CD14-positive monocyte (primary cell): ENCODE data around the gene IL13. TPM values are rescaled to one million over a fixed set of nuclear protein-coding genes. Genes with fewer than 3 reads are reported as not detected.
A peak's percentile ranks its signal among the peaks of the same experiment; 100 is the strongest.

Experiments used
- DNase-seq, 3 donors: peaks; one replicate each; pipeline ENCODE4 v3.0.0-alpha.2; 2011 to 2022
- H2AFZ ChIP-seq: 2 replicates; pipeline ENCODE4 v1.6.0; 2012; ENCODE audit warnings: mild to moderate bottlenecking, low read depth, low read length, inconsistent platforms; ENCODE audit not compliant: insufficient read depth, poor library complexity, severe bottlenecking
- H3K27ac ChIP-seq, 2 donors: 1 replicate in 1 of 2; 2 replicates in 1 of 2; pipeline ENCODE4 v1.5.1; 2012 to 2013; ENCODE audit warnings: low read length in 2 of 2, control low read depth in 1 of 2, inconsistent platforms in 1 of 2, low read depth in 1 of 2, mild to moderate bottlenecking in 1 of 2
- H3K27me3 ChIP-seq, 2 donors: one replicate each; pipeline versions ENCODE4 v1.6.0 to v1.6.1; 2011 to 2013; ENCODE audit warnings: low read length in 2 of 2; ENCODE audit not compliant: control insufficient read depth in 2 of 2, insufficient read depth in 2 of 2
- H3K36me3 ChIP-seq, 2 donors: replicated peaks in 1 of 2; 1 replicate in 1 of 2; 2 replicates in 1 of 2; pipeline versions ENCODE4 v1.5.1 to v1.6.1; 2012 to 2013; ENCODE audit warnings: low read length in 2 of 2, control low read depth in 1 of 2, inconsistent platforms in 1 of 2, mild to moderate bottlenecking in 1 of 2; ENCODE audit not compliant: insufficient read depth in 2 of 2, control insufficient read depth in 1 of 2
- H3K4me1 ChIP-seq, 2 donors: 1 replicate in 1 of 2; 2 replicates in 1 of 2; pipeline versions ENCODE4 v1.5.1 to v1.6.1; 2012 to 2013; ENCODE audit warnings: low read length in 2 of 2, control low read depth in 1 of 2, inconsistent platforms in 1 of 2, mild to moderate bottlenecking in 1 of 2, moderate library complexity in 1 of 2; ENCODE audit not compliant: insufficient read depth in 2 of 2, control insufficient read depth in 1 of 2
- H3K4me2 ChIP-seq: replicated peaks from 2 replicates; pipeline ENCODE3; 2012; ENCODE audit warnings: low read length, moderate library complexity, mild to moderate bottlenecking; ENCODE audit not compliant: poor library complexity, severe bottlenecking; ENCODE audit errors: extremely low read depth
- H3K4me3 ChIP-seq, 3 experiments: fragments of 200-600 bp in 1 of 3; sonication (generic) in 1 of 3; replicated peaks in 1 of 3; 1 replicate in 2 of 3; 2 replicates in 1 of 3; pipeline ENCODE4 v1.5.1; 2011 to 2013; ENCODE audit warnings: low read length in 3 of 3, mild to moderate bottlenecking in 3 of 3, control low read depth in 2 of 3, low read depth in 2 of 3, inconsistent platforms in 1 of 3, moderate library complexity in 1 of 3
- H3K79me2 ChIP-seq: 2 replicates; pipeline ENCODE4 v1.6.0; 2012; ENCODE audit warnings: mild to moderate bottlenecking, control low read depth, inconsistent platforms, low read length, moderate library complexity; ENCODE audit not compliant: insufficient read depth
- H3K9ac ChIP-seq: 2 replicates; pipeline ENCODE4 v1.6.0; 2017; ENCODE audit warnings: low read length, mild to moderate bottlenecking; ENCODE audit not compliant: insufficient read depth, poor library complexity, severe bottlenecking
- H3K9me3 ChIP-seq, 2 donors: replicated peaks in 1 of 2; 1 replicate in 1 of 2; 2 replicates in 1 of 2; pipeline versions ENCODE4 v1.5.1 to v1.6.1; 2012 to 2013; ENCODE audit warnings: low read length in 2 of 2, control low read depth in 1 of 2; ENCODE audit not compliant: control insufficient read depth in 1 of 2, insufficient read depth in 1 of 2
- H4K20me1 ChIP-seq: 2 replicates; pipeline ENCODE4 v1.6.0; 2012; ENCODE audit warnings: mild to moderate bottlenecking, low read length, control low read depth, moderate library complexity; ENCODE audit not compliant: insufficient read depth
- H3K27ac Mint-ChIP-seq, 7 donors: one replicate each; pipeline ENCODE4 v1.8.0; 2020; ENCODE audit warnings: mild to moderate bottlenecking in 7 of 7, mixed read lengths in 7 of 7, moderate library complexity in 6 of 7, inconsistent platforms in 2 of 7
- H3K27me3 Mint-ChIP-seq, 3 donors: one replicate each; pipeline ENCODE4 v1.8.0; 2021 to 2022; ENCODE audit warnings: low read depth in 3 of 3, mild to moderate bottlenecking in 3 of 3, mixed read lengths in 3 of 3, moderate library complexity in 3 of 3, inconsistent platforms in 1 of 3
- H3K36me3 Mint-ChIP-seq, 2 donors: one replicate each; pipeline ENCODE4 v1.8.0; 2020; ENCODE audit warnings: mixed read lengths in 2 of 2, inconsistent platforms in 1 of 2, mild to moderate bottlenecking in 1 of 2
- H3K4me1 Mint-ChIP-seq: one replicate; pipeline ENCODE4 v1.8.0; 2020; ENCODE audit warnings: mild to moderate bottlenecking, mixed read lengths
- H3K4me3 Mint-ChIP-seq, 2 donors: one replicate each; pipeline ENCODE4 v1.8.0; 2020; ENCODE audit warnings: mild to moderate bottlenecking in 2 of 2, mixed read lengths in 2 of 2, moderate library complexity in 1 of 2
- H3K9me3 Mint-ChIP-seq, 7 donors: one replicate each; pipeline ENCODE4 v1.8.0; 2020 to 2022; ENCODE audit warnings: mixed read lengths in 7 of 7, mild to moderate bottlenecking in 6 of 7, moderate library complexity in 6 of 7, inconsistent platforms in 2 of 7
- WGBS: methylation state at CpG from one replicate; pipeline ENCODE4 v1.1.5; 2013; ENCODE audit warnings: missing lambda C conversion rate; ENCODE audit not compliant: insufficient coverage; 5-methylcytosine and 5-hydroxymethylcytosine counted together
- intact Hi-C, 2 donors: fragments of 100-400 bp; cut with micrococcal nuclease; formaldehyde crosslinking; loops; one replicate each; pipeline versions ENCODE4 v1.15.0 to v1.15.1; 2023
- polyA plus RNA-seq, 3 donors: library from polyadenylated mRNA; depleted of rRNA in 1 of 3; unstranded in 2 of 3; stranded (reverse) in 1 of 3; fragments of 300-500 nt in 2 of 3; fragments of >200 nt in 1 of 3; fragmentation: Illumina TruSeq in 2 of 3; gene quantifications; 1 replicate in 2 of 3; 2 replicates in 1 of 3; pipeline ENCODE4 v1.2.3, GENCODE V29; 2012 to 2021
- TF ChIP-seq, protein P1 (sequence below): fragments of 200-600 bp; IDR thresholded peaks from one replicate; pipeline ENCODE4 v1.8.0; 2022; ENCODE audit warnings: antibody characterized with exemption, mild to moderate bottlenecking

IL13 gene
- polyA plus RNA-seq, 3 donors: not detected

DNA sequence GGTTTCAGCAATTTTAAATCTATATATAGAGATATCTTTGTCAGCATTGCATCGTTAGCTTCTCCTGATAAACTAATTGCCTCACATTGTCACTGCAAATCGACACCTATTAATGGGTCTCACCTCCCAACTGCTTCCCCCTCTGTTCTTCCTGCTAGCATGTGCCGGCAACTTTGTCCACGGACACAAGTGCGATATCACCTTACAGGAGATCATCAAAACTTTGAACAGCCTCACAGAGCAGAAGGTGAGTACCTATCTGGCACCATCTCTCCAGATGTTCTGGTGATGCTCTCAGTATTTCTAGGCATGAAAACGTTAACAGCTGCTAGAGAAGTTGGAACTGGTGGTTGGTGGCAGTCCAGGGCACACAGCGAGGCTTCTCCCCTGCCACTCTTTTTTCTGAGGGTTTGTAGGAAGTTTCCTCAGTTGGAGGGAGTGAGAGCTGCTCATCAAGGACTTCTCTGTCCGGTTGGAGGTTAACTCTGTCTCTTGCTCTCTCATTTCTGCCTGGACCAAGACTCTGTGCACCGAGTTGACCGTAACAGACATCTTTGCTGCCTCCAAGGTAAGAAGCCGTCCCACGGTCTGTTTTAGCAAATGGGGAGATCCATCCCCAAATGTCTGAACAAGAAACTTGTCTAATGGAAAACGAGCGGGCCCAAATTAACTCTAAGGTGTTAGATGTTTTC, 16.1 kb downstream of the IL13 start, which contains the start of gene IL4:
Gene IL4, plus strand, starts transcription at position 51 of the 692 bp plus-strand sequence. Its CDS starts 62 bp downstream, at position 113.
- H3K4me2 ChIP-seq: no peak within 1 kb of the TSS
- Mint-ChIP-seq H3K36me3 (no peaks in the 10 kb centered on the region), H3K27me3 (peaks cover 2 to 5% (median 3%) of the 10 kb centered on the region in 3 donors), H3K4me3 (no peak within 1 kb of the TSS), H3K4me1 (no peaks in the 10 kb centered on the region), H3K27ac (peak within 1 kb of the TSS in 1 of 7 donors; percentile 58), H3K9me3 (peaks cover 0 to 3% (median 0%) of the 10 kb centered on the region in 7 donors)
- H3K27me3 ChIP-seq: no peaks in the 10 kb centered on the region
- H3K9ac ChIP-seq: no peak within 1 kb of the TSS
- H3K4me3 ChIP-seq: no peak within 1 kb of the TSS
- no peaks in the 10 kb centered on the region for H3K79me2 ChIP-seq
- DNase-seq: no peak
- 96% methylated on average over 8 of the region's 14 CpGs for WGBS
- no peaks in the 10 kb centered on the region for H3K4me1 ChIP-seq
- H3K27ac ChIP-seq: no peak within 1 kb of the TSS
- no peaks in the 10 kb centered on the region for H3K36me3 ChIP-seq
- H4K20me1 ChIP-seq: no peaks in the 10 kb centered on the region
- H3K9me3 ChIP-seq: no peaks in the 10 kb centered on the region
- TF ChIP-seq, protein P1, sequence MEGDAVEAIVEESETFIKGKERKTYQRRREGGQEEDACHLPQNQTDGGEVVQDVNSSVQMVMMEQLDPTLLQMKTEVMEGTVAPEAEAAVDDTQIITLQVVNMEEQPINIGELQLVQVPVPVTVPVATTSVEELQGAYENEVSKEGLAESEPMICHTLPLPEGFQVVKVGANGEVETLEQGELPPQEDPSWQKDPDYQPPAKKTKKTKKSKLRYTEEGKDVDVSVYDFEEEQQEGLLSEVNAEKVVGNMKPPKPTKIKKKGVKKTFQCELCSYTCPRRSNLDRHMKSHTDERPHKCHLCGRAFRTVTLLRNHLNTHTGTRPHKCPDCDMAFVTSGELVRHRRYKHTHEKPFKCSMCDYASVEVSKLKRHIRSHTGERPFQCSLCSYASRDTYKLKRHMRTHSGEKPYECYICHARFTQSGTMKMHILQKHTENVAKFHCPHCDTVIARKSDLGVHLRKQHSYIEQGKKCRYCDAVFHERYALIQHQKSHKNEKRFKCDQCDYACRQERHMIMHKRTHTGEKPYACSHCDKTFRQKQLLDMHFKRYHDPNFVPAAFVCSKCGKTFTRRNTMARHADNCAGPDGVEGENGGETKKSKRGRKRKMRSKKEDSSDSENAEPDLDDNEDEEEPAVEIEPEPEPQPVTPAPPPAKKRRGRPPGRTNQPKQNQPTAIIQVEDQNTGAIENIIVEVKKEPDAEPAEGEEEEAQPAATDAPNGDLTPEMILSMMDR: no peak
- H2AFZ ChIP-seq: no peak within 1 kb of the TSS
- intact Hi-C loops: no loop called here

DNA sequence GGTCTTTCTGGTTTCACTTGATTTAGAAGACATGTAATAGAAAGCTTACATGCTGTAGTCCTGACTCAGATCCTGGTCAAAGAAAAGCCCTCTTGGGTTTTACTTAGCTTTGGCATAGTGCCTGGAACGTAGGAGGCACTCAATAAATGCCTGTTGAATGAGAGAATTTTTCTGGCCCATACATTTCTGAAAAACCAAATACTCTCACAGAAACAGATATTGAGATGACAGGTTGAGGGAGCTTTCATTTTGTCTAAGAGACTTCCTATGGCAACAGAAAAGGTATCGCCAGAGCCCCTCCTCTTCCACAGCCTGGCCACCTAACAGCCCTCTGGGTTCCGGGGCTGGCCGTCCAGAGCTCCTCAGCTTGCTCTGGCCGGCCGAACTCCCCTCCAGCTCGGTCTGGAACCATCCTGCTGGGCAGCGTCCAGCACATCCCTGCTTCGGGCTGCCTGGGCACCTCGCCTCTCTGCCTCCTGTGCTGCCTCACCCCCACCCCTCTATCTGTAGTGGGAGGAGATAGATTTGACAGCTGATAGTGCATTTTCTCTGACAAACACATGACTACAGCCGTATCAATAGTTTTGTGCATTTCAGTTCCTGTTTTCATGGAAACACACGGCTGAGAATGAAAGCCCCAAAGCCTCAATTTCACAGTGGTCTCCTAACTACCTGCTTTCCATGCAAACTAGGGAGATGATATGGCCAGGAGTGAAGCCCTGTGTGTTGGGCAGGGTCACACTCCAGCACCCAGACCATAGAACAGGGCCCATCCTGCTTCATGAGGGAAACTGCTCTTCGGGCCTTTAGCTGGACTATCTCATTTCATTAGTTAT, 16.9 kb downstream of the IL13 start:
- intact Hi-C loops: no loop called here
- H3K27me3 ChIP-seq: no peaks in the 10 kb centered on the region
- no CpG with 5 or more reads among the region's 13 CpGs for WGBS
- TF ChIP-seq, protein P1: no peak
- no peaks in the 10 kb centered on the region for H3K36me3 Mint-ChIP-seq
- no peak overlapping the region for H3K27ac Mint-ChIP-seq
- H2AFZ ChIP-seq: no peak overlapping the region
- H3K9ac ChIP-seq: no peak overlapping the region
- H3K27ac ChIP-seq: no peak overlapping the region
- no peaks in the 10 kb centered on the region for H3K9me3 ChIP-seq
- H3K27me3 Mint-ChIP-seq: peaks cover 2 to 5% (median 2%) of the 10 kb centered on the region in 3 donors
- no peaks in the 10 kb centered on the region for H3K79me2 ChIP-seq
- H3K36me3 ChIP-seq: no peaks in the 10 kb centered on the region
- no peak overlapping the region for H3K4me2 ChIP-seq
- H4K20me1 ChIP-seq: no peaks in the 10 kb centered on the region
- H3K4me1 Mint-ChIP-seq: no peaks in the 10 kb centered on the region
- no peak overlapping the region for H3K4me3 Mint-ChIP-seq
- DNase-seq: no peak
- H3K4me1 ChIP-seq: no peaks in the 10 kb centered on the region
- peaks cover 0 to 3% (median 0%) of the 10 kb centered on the region in 7 donors for H3K9me3 Mint-ChIP-seq
- no peak overlapping the region for H3K4me3 ChIP-seq
